CD4-positive, CD25-positive, alpha-beta regulatory T cell (primary cell): ENCODE measurements around the gene SLC35F3. TPM values are rescaled to one million over a fixed set of nuclear protein-coding genes. Genes with fewer than 3 reads are reported as not detected.

Experiments
- ATAC-seq, 2 donors: fragments of 150-1000 bp; cut with Tn5 transposase; one replicate each; pipeline ENCODE4 v1.10.0; 2021; ENCODE audit warnings: low read depth in 2 of 2, moderate number of reproducible peaks in 2 of 2, moderate library complexity in 1 of 2
- DNase-seq, 3 donors: peaks; one replicate each; pipeline versions ENCODE4 v3.0.0 to v3.0.0-alpha.2; 2012 to 2022; ENCODE audit warnings: mixed read lengths in 1 of 3
- H3K27ac ChIP-seq: one replicate; pipeline ENCODE4 v1.7.0; 2013; ENCODE audit warnings: mild to moderate bottlenecking, low read length; ENCODE audit not compliant: insufficient read depth, poor library complexity, severe bottlenecking
- H3K27me3 ChIP-seq: one replicate; pipeline ENCODE4 v1.7.0; 2013; ENCODE audit warnings: low read length; ENCODE audit not compliant: control insufficient read depth, insufficient read depth
- H3K36me3 ChIP-seq: one replicate; pipeline ENCODE4 v1.7.0; 2013; ENCODE audit warnings: mild to moderate bottlenecking, low read length, moderate library complexity; ENCODE audit not compliant: control insufficient read depth, insufficient read depth
- H3K4me1 ChIP-seq: 2 replicates; pipeline ENCODE4 v1.7.0; 2013; ENCODE audit warnings: mild to moderate bottlenecking, low read length; ENCODE audit not compliant: insufficient read depth, control insufficient read depth, poor library complexity, severe bottlenecking
- H3K4me3 ChIP-seq: one replicate; pipeline ENCODE4 v1.7.0; 2013; ENCODE audit warnings: low read depth, mild to moderate bottlenecking, low read length, moderate library complexity
- H3K9me3 ChIP-seq, 2 experiments: 1 replicate in 1 of 2; 2 replicates in 1 of 2; pipeline ENCODE4 v1.7.0; 2013; ENCODE audit warnings: low read length in 2 of 2, mild to moderate bottlenecking in 1 of 2, moderate library complexity in 1 of 2; ENCODE audit not compliant: control insufficient read depth in 2 of 2
- H3K27ac Mint-ChIP-seq, 3 donors: one replicate each; pipeline ENCODE4 v1.8.0; 2020 to 2022; ENCODE audit warnings: mild to moderate bottlenecking in 3 of 3, mixed read lengths in 3 of 3, moderate library complexity in 2 of 3
- H3K27me3 Mint-ChIP-seq: one replicate; pipeline ENCODE4 v1.8.0; 2022; ENCODE audit warnings: mild to moderate bottlenecking, mixed read lengths
- H3K36me3 Mint-ChIP-seq: one replicate; pipeline ENCODE4 v1.8.0; 2020; ENCODE audit warnings: mixed read lengths
- H3K4me1 Mint-ChIP-seq, 4 donors: one replicate each; pipeline ENCODE4 v1.8.0; 2020 to 2022; ENCODE audit warnings: mixed read lengths in 4 of 4, mild to moderate bottlenecking in 1 of 4
- H3K4me3 Mint-ChIP-seq, 4 donors: one replicate each; pipeline ENCODE4 v1.8.0; 2020 to 2022; ENCODE audit warnings: mild to moderate bottlenecking in 4 of 4, mixed read lengths in 4 of 4, moderate library complexity in 3 of 4
- H3K9me3 Mint-ChIP-seq, 7 donors: one replicate each; pipeline ENCODE4 v1.8.0; 2020 to 2022; ENCODE audit warnings: mixed read lengths in 7 of 7, mild to moderate bottlenecking in 3 of 7, moderate library complexity in 2 of 7
- polyA plus RNA-seq, 4 donors: library from polyadenylated mRNA; unstranded; fragments of 300-500 nt; fragmentation: Illumina TruSeq; gene quantifications; one replicate each; pipeline ENCODE4 v1.2.3, GENCODE V29; 2021
- total RNA-seq: library from RNA; stranded (reverse); gene quantifications from one replicate; pipeline ENCODE4 v1.2.3, GENCODE V29; 2022

The SLC35F3 gene
- total and polyA plus RNA-seq, 5 donors from 2014 or later = 0.35 to 1.4 (median 1.3) TPM

GRCh38 chr1:234218078-234218477, 313.6 kb downstream of the SLC35F3 start:
- H3K27ac Mint-ChIP-seq = peak overlapping the region in 1 of 3 donors; percentile 64
- H3K27ac ChIP-seq = no peak overlapping the region

GRCh38 chr1:234219711-234220110, 315.2 kb downstream of the SLC35F3 start:
- Mint-ChIP-seq H3K4me3 (no peak overlapping the region), H3K9me3 (no peaks in the 10 kb centered on the region), H3K36me3 (no peaks in the 10 kb centered on the region), H3K27ac (no peak overlapping the region), H3K27me3 (peaks cover 22% of the 10 kb centered on the region), H3K4me1 (peaks cover 0 to 32% (median 15%) of the 10 kb centered on the region in 4 donors)
- no peak for DNase-seq
- no peak overlapping the region for H3K4me3 ChIP-seq
- peaks cover 5% of the 10 kb centered on the region for H3K27me3 ChIP-seq
- no peak overlapping the region for H3K27ac ChIP-seq
- no peaks in the 10 kb centered on the region for H3K9me3 ChIP-seq
- peaks cover 11% of the 10 kb centered on the region for H3K4me1 ChIP-seq
- no peaks in the 10 kb centered on the region for H3K36me3 ChIP-seq
- ATAC-seq = no peak

More at GRCh38 chr1:234218078-234218477, 313.6 kb downstream of the SLC35F3 start:
- Mint-ChIP-seq H3K27me3 (peaks cover 14% of the 10 kb centered on the region), H3K9me3 (no peaks in the 10 kb centered on the region), H3K36me3 (no peaks in the 10 kb centered on the region), H3K4me1 (peaks cover 1 to 43% (median 18%) of the 10 kb centered on the region in 4 donors), H3K4me3 (no peak overlapping the region)
- Histone ChIP-seq H3K36me3 (no peaks in the 10 kb centered on the region), H3K4me1 (peaks cover 27% of the 10 kb centered on the region), H3K9me3 (no peaks in the 10 kb centered on the region), H3K27me3 (peaks cover 5% of the 10 kb centered on the region), H3K4me3 (no peak overlapping the region)
- ATAC-seq (no peak), DNase-seq (no peak)

GRCh38 chr1:234221601-234222000, 317.1 kb downstream of the SLC35F3 start:
- no peaks in the 10 kb centered on the region for H3K9me3 Mint-ChIP-seq
- no peaks in the 10 kb centered on the region for H3K36me3 Mint-ChIP-seq
- ATAC-seq = no peak
- H3K4me1 Mint-ChIP-seq = peaks cover 0 to 18% (median 12%) of the 10 kb centered on the region in 4 donors
- peaks cover 6% of the 10 kb centered on the region for H3K4me1 ChIP-seq
- H3K27ac Mint-ChIP-seq = no peak overlapping the region
- no peak overlapping the region for H3K4me3 ChIP-seq
- no peak overlapping the region for H3K4me3 Mint-ChIP-seq
- H3K27ac ChIP-seq = no peak overlapping the region
- H3K27me3 ChIP-seq = peaks cover 2% of the 10 kb centered on the region
- H3K9me3 ChIP-seq = no peaks in the 10 kb centered on the region
- H3K36me3 ChIP-seq = no peaks in the 10 kb centered on the region
- DNase-seq = no peak
- peaks cover 17% of the 10 kb centered on the region for H3K27me3 Mint-ChIP-seq

- Mint-ChIP-seq H3K4me1 (peaks cover 0 to 7% (median 4%) of the 10 kb centered on the region in 4 donors), H3K36me3 (no peaks in the 10 kb centered on the region), H3K4me3 (no peak overlapping the region), H3K27me3 (peaks cover 12% of the 10 kb centered on the region), H3K27ac (no peak overlapping the region), H3K9me3 (peaks cover 0 to 1% (median 0%) of the 10 kb centered on the region in 7 donors)
- Histone ChIP-seq H3K27me3 (peaks cover 2% of the 10 kb centered on the region), H3K4me3 (no peak overlapping the region), H3K9me3 (no peaks in the 10 kb centered on the region), H3K27ac (no peak overlapping the region), H3K36me3 (no peaks in the 10 kb centered on the region), H3K4me1 (no peaks in the 10 kb centered on the region)
- DNase-seq (no peak), ATAC-seq (no peak)
These were observed 318.2 kb downstream of the SLC35F3 start for GRCh38 chr1:234222561-234223280.

- no peak for ATAC-seq
- Mint-ChIP-seq H3K4me3 (no peak overlapping the region), H3K9me3 (peaks cover 0 to 1% (median 0%) of the 10 kb centered on the region in 7 donors), H3K36me3 (no peaks in the 10 kb centered on the region), H3K27me3 (peaks cover 12% of the 10 kb centered on the region), H3K4me1 (peaks cover 0 to 15% (median 7%) of the 10 kb centered on the region in 4 donors), H3K27ac (no peak overlapping the region)
- H3K9me3 ChIP-seq = no peaks in the 10 kb centered on the region
- no peak overlapping the region for H3K4me3 ChIP-seq
- no peak for DNase-seq
- H3K27ac ChIP-seq = no peak overlapping the region
- no peaks in the 10 kb centered on the region for H3K36me3 ChIP-seq
- no peaks in the 10 kb centered on the region for H3K4me1 ChIP-seq
- no peaks in the 10 kb centered on the region for H3K27me3 ChIP-seq
These were observed 321.8 kb downstream of the SLC35F3 start for GRCh38 chr1:234226113-234226818.

- Histone ChIP-seq H3K4me3 (no peak overlapping the region), H3K27ac (no peak overlapping the region), H3K9me3 (no peaks in the 10 kb centered on the region), H3K4me1 (no peaks in the 10 kb centered on the region), H3K36me3 (no peaks in the 10 kb centered on the region), H3K27me3 (no peaks in the 10 kb centered on the region)
- ATAC-seq (no peak), DNase-seq (no peak)
- Mint-ChIP-seq H3K4me3 (no peak overlapping the region), H3K27me3 (peaks cover 12% of the 10 kb centered on the region), H3K9me3 (peaks cover 0 to 1% (median 0%) of the 10 kb centered on the region in 7 donors), H3K4me1 (peaks cover 0 to 15% (median 8%) of the 10 kb centered on the region in 4 donors), H3K27ac (no peak overlapping the region), H3K36me3 (no peaks in the 10 kb centered on the region)
These were observed 322.3 kb downstream of the SLC35F3 start for GRCh38 chr1:234226819-234227165.

- no peak overlapping the region for H3K4me3 Mint-ChIP-seq
These were observed 325.3 kb downstream of the SLC35F3 start for GRCh38 chr1:234229581-234230387.

More at GRCh38 chr1:234229581-234230387, 325.3 kb downstream of the SLC35F3 start:
- no peak overlapping the region for H3K27ac ChIP-seq
- no peaks in the 10 kb centered on the region for H3K4me1 ChIP-seq
- Mint-ChIP-seq H3K9me3 (peaks cover 0 to 1% (median 0%) of the 10 kb centered on the region in 7 donors), H3K36me3 (no peaks in the 10 kb centered on the region), H3K27ac (no peak overlapping the region), H3K27me3 (no peaks in the 10 kb centered on the region), H3K4me1 (peaks cover 0 to 15% (median 8%) of the 10 kb centered on the region in 4 donors)
- no peaks in the 10 kb centered on the region for H3K9me3 ChIP-seq
- H3K27me3 ChIP-seq = no peaks in the 10 kb centered on the region
- ATAC-seq (no peak), DNase-seq (no peak)
- no peaks in the 10 kb centered on the region for H3K36me3 ChIP-seq
- no peak overlapping the region for H3K4me3 ChIP-seq
